Measurements from ENCODE around the gene AARS2. TPM values are rescaled to one million over a fixed set of nuclear protein-coding genes. Genes with fewer than 3 reads are reported as not detected.

The AARS2 gene
- polyA plus RNA-seq (2011; rRNA removed) (5.8 and 6.2 TPM in 2 replicates), polyA minus RNA-seq (2011; rRNA and poly(A)+ RNA removed) (11.9 and 13.4 TPM in 2 replicates)

GRCh38 chr6:44312901-44313788, at the start of gene AARS2:
Gene AARS2, minus strand, starts transcription at chr6:44313347. Its CDS starts 24 bp downstream, at chr6:44313323.
- DNase-seq (ENCODE audit: low read depth, low spot score) = peak; percentile 38
- POLR2A ChIA-PET = interaction anchor here (0.5 to 0.7 kb wide), 4 partner anchors 24 to 137 kb away, joined by 3 to 5 read pairs (median 4); no protein-coding TSS in a partner anchor
- Histone ChIP-seq H3K27ac (ENCODE audit: low read depth, low read length) (no peak within 1 kb of the TSS), H3K9me3 (ENCODE audit: control insufficient read depth, insufficient read depth, low read length) (no peaks in the 10 kb centered on the region), H3K4me3 (ENCODE audit: low read depth, low read length) (peak within 1 kb of the TSS; percentile 82), H3K27me3 (ENCODE audit: control insufficient read depth, insufficient read depth, low read length) (peaks cover 5% of the 10 kb centered on the region)
- CTCF ChIA-PET = interaction anchor here (0.6 to 2.6 kb wide), 32 partner anchors 8 to 228 kb away, joined by 3 to 18 read pairs (median 4); partner anchors contain the start of gene TMEM151B
- peak; percentile 99 for TF ChIP-seq CTCF (IDR thresholded peaks at IDR 0.05; ENCODE audit: low read depth, low read length)

- H3K9me3 ChIP-seq (ENCODE audit: control insufficient read depth, insufficient read depth, low read length) = no peaks in the 10 kb centered on the region; the same call in 1 of the 2 replicates
- TF ChIP-seq CTCF (IDR thresholded peaks at IDR 0.05; ENCODE audit: low read depth, low read length) = no peak
- no peak overlapping the region for H3K27ac ChIP-seq (ENCODE audit: low read depth, low read length)
- H3K27me3 ChIP-seq (ENCODE audit: control insufficient read depth, insufficient read depth, low read length) = peaks cover 18% of the 10 kb centered on the region
- no peak for DNase-seq (ENCODE audit: low read depth, low spot score)
- ChIA-PET CTCF (no interaction called here), POLR2A (no interaction called here)
- no peak overlapping the region for H3K4me3 ChIP-seq (ENCODE audit: low read depth, low read length)
These were observed 48.8 kb upstream of the AARS2 start for GRCh38 chr6:44361947-44362346.

GRCh38 chr6:44359973-44360372, 46.8 kb upstream of the AARS2 start:
- no peak overlapping the region for H3K27ac ChIP-seq (ENCODE audit: low read depth, low read length)
- H3K4me3 ChIP-seq (ENCODE audit: low read depth, low read length) = no peak overlapping the region
- POLR2A ChIA-PET = no interaction called here
- TF ChIP-seq CTCF (IDR thresholded peaks at IDR 0.05; ENCODE audit: low read depth, low read length) = no peak
- CTCF ChIA-PET = no interaction called here
- no peak for DNase-seq (ENCODE audit: low read depth, low spot score)
- peaks cover 31% of the 10 kb centered on the region for H3K27me3 ChIP-seq (ENCODE audit: control insufficient read depth, insufficient read depth, low read length)
- H3K9me3 ChIP-seq (ENCODE audit: control insufficient read depth, insufficient read depth, low read length) = no peaks in the 10 kb centered on the region; the same call in 1 of the 2 replicates

- CTCF ChIA-PET = no interaction called here
- Histone ChIP-seq H3K9me3 (ENCODE audit: control insufficient read depth, insufficient read depth, low read length) (no peaks in the 10 kb centered on the region; the same call in 1 of the 2 replicates), H3K4me3 (ENCODE audit: low read depth, low read length) (no peak overlapping the region), H3K27ac (ENCODE audit: low read depth, low read length) (no peak overlapping the region), H3K27me3 (ENCODE audit: control insufficient read depth, insufficient read depth, low read length) (peaks cover 28% of the 10 kb centered on the region)
- TF ChIP-seq CTCF (IDR thresholded peaks at IDR 0.05; ENCODE audit: low read depth, low read length) = no peak
- POLR2A ChIA-PET = no interaction called here
- no peak for DNase-seq (ENCODE audit: low read depth, low spot score)
These were observed 43.3 kb upstream of the AARS2 start for GRCh38 chr6:44356487-44356886.

DNA sequence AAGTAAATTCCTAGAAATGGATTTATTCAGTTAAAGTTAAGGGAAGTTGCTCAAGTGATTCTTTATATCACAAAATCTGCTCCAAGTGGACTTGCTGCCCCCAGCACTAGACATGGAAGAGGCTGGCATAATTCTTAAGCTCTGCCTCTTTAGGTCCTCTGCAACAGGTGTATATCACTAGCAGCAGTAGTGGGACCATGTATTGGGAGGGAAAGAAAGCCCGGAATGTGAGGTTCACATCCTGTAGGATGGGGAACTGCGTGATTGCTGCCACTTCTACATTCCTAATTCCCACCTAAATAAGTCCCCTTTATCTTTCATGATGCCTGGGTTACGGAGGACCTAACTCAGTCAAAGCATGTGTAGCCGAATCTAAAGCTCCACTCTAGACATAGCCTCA, 42.5 kb upstream of the AARS2 start:
- CTCF ChIA-PET = no interaction called here

More for the DNA sequence above, 42.5 kb upstream of the AARS2 start:
- H3K27me3 ChIP-seq (ENCODE audit: control insufficient read depth, insufficient read depth, low read length) = peaks cover 24% of the 10 kb centered on the region
- TF ChIP-seq CTCF (IDR thresholded peaks at IDR 0.05; ENCODE audit: low read depth, low read length) = no peak
- DNase-seq (ENCODE audit: low read depth, low spot score) = no peak
- H3K27ac ChIP-seq (ENCODE audit: low read depth, low read length) = no peak overlapping the region
- no peaks in the 10 kb centered on the region; the same call in 1 of the 2 replicates for H3K9me3 ChIP-seq (ENCODE audit: control insufficient read depth, insufficient read depth, low read length)
- POLR2A ChIA-PET = no interaction called here
- H3K4me3 ChIP-seq (ENCODE audit: low read depth, low read length) = no peak overlapping the region
